H1 (cell line): ENCODE measurements around the gene USP6. TPM values are rescaled to one million over a fixed set of nuclear protein-coding genes. Genes with fewer than 3 reads are reported as not detected.
A peak's percentile ranks its signal among the peaks of the same experiment; 100 is the strongest.

Experiments
- EZH2 ChIP-seq: fragments of 200-600 bp; sonication (generic); IDR thresholded peaks from 2 replicates; pipeline ENCODE4 v1.7.1; 2012; ENCODE audit warnings: low read depth, mild to moderate bottlenecking, moderate library complexity, low read length, inconsistent platforms; ENCODE audit not compliant: severe bottlenecking
- FOSL1 ChIP-seq: IDR thresholded peaks from 2 replicates; pipeline ENCODE4 v1.6.1; 2011; ENCODE audit warnings: mild to moderate bottlenecking, low read depth, low read length, moderate library complexity; ENCODE audit not compliant: insufficient read depth
- NRF1 ChIP-seq: IDR thresholded peaks from 2 replicates; pipeline ENCODE4 v1.6.1; 2011; ENCODE audit warnings: mild to moderate bottlenecking, low read depth, low read length, improper control_type of control experiment
- USF2 ChIP-seq: IDR thresholded peaks from 2 replicates; pipeline ENCODE4 v1.6.1; 2011; ENCODE audit warnings: low read length, improper control_type of control experiment
- polyA plus RNA-seq, 7 experiments: library from polyadenylated mRNA; depleted of rRNA in 3 of 7; stranded (reverse) in 5 of 7; unstranded in 2 of 7; fragments of >200 nt in 5 of 7; fragments of 200-250 nt in 2 of 7; gene quantifications; 1 replicate in 5 of 7; 2 replicates in 1 of 7; 4 replicates in 1 of 7; pipeline versions ENCODE4 v1.2.1 to v1.2.3, GENCODE V29; 2011 to 2013; ENCODE audit warnings: missing spikeins in 2 of 7, mixed read lengths in 2 of 7
- total RNA-seq: library from RNA; stranded (reverse); fragmentation: NEBNext Ultra II Directional; extraction: Animal tissue kit (Norgen Biotek cat#: 25700); gene quantifications from 2 replicates; pipeline ENCODE4 v1.2.1, GENCODE V29; 2021

USP6 gene
- total and polyA plus RNA-seq, 2 of the 8 experiments (the other 6 are each of a cell fraction or from before 2014, with no cell fraction given) = 0.08 to 0.32 TPM

DNA sequence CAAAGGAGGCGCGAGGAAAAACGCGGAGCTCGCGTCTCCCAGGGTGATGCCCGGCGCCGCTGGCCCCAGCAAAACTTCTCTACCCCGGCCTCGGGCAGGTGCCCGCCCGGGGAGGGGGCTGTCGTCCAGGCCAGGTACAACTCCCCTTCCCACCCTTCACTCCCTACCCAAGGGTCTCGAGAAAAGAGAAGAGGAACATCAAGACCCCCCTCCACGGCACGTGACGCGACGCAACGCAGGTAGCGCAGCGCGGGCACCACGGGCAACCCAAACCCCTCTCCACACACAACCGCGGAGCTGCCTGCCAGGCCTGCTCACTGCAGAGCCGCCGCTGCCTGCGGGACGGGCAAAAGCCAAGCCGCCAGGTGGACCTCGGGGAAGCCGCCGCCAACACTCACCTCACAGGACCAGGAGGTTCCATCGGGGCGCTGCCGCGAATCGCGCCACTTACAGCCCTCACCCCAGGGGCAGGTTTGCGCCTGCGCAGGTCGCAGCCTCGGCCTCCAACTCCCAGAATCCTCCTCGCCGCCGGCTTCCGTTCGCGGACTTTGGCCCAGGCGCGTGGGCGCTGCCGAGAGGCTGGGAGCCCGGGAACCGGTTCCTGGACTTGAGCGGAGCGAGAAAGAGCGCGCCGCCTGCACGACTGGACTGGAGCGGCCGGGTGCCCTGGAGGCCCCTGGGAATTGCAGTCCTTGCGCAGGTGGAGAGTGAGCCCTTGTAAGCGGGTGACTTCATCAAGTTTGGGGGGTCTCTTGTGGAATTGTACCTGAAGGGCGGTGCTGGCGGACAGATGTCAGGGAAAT lies 4.2 kb upstream of the USP6 start, which contains the start of gene ZNF232 (continued):
- TF ChIP-seq EZH2 = peak; percentile 31
- TF ChIP-seq NRF1 = peak; percentile 79
- peak; percentile 53 for TF ChIP-seq USF2
- TF ChIP-seq FOSL1 = no peak
